Keratinocyte (primary cell): ENCODE results near the gene EMCN.

Experiments used
- EZH2 ChIP-seq: IDR thresholded peaks from one replicate; pipeline ENCODE4 v1.6.1; 2012; ENCODE audit warnings: inconsistent platforms, mild to moderate bottlenecking, low read length, moderate library complexity
- TF ChIP-seq, protein P1 (sequence below), 3 experiments: IDR thresholded peaks in 1 of 3; conservative IDR thresholded peaks in 1 of 3; optimal IDR thresholded peaks in 1 of 3; 2 replicates in 2 of 3; 3 replicates in 1 of 3; pipeline versions ENCODE3 to v1.5.1; 2011; ENCODE audit warnings: low read length in 3 of 3, mild to moderate bottlenecking in 3 of 3, moderate library complexity in 2 of 3, control low read depth in 1 of 3, inconsistent platforms in 1 of 3; ENCODE audit not compliant: insufficient read depth in 2 of 3; ENCODE audit errors: extremely low read depth in 1 of 3

- TF ChIP-seq, protein P1, sequence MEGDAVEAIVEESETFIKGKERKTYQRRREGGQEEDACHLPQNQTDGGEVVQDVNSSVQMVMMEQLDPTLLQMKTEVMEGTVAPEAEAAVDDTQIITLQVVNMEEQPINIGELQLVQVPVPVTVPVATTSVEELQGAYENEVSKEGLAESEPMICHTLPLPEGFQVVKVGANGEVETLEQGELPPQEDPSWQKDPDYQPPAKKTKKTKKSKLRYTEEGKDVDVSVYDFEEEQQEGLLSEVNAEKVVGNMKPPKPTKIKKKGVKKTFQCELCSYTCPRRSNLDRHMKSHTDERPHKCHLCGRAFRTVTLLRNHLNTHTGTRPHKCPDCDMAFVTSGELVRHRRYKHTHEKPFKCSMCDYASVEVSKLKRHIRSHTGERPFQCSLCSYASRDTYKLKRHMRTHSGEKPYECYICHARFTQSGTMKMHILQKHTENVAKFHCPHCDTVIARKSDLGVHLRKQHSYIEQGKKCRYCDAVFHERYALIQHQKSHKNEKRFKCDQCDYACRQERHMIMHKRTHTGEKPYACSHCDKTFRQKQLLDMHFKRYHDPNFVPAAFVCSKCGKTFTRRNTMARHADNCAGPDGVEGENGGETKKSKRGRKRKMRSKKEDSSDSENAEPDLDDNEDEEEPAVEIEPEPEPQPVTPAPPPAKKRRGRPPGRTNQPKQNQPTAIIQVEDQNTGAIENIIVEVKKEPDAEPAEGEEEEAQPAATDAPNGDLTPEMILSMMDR (optimal IDR thresholded peaks at IDR 0.05 in 1 of 3, IDR thresholded peaks at IDR 0.05 in 1 of 3, conservative IDR thresholded peaks at IDR 0.05 in 1 of 3; ENCODE audit: extremely low read depth in 1 of 3, insufficient read depth in 2 of 3, low read length in 3 of 3) = no peak
- no peak for TF ChIP-seq EZH2
These were observed 7.3 kb downstream of the EMCN start for GRCh38 chr4:100510551-100510950.
